ENCODE results near the gene KCTD15. TPM values are rescaled to one million over a fixed set of nuclear protein-coding genes. Genes with fewer than 3 reads are reported as not detected.

The KCTD15 gene
- total RNA-seq, 8 experiments from 2014 or later, result 15.2 to 39.0 (median 34.2) TPM

GRCh38 chr19:33823341-33823740, 26.7 kb downstream of the KCTD15 start:
- Histone ChIP-seq H3K4me1 (replicated peaks in 1 of 2) (peaks cover 7 to 24% of the 10 kb centered on the region in 2 donors), H3K27ac (no peak overlapping the region), H3K4me3 (no peak overlapping the region)
- no peak for ATAC-seq (replicated peaks in 6 of 8)
- in situ Hi-C loops (cut with MboI; ENCODE audit: low pct_unique_long_range_greater_than_20kb in 2 of 9, low sequenced_read_pairs in 9 of 9, unreplicated experiment in 9 of 9), result no loop called here

- in situ Hi-C loops (cut with MboI; ENCODE audit: low pct_unique_long_range_greater_than_20kb in 2 of 9, low sequenced_read_pairs in 9 of 9, unreplicated experiment in 9 of 9), result no loop called here
- Histone ChIP-seq H3K4me1 (replicated peaks in 1 of 2) (peaks cover 2% of the 10 kb centered on the region in 2 donors), H3K4me3 (no peak overlapping the region), H3K27ac (no peak overlapping the region)
- 40 to 89% methylated on average over 1 to 3 of the region's 6 CpGs; no CpG with 5 or more reads in 8 of the 10 experiments for WGBS, 10 experiments
- no peak for ATAC-seq (replicated peaks in 6 of 8)
Observed at GRCh38 chr19:33825556-33825955, 28.9 kb downstream of the KCTD15 start.

- H3K27ac ChIP-seq, result no peak overlapping the region
- H3K4me3 ChIP-seq, result no peak overlapping the region
- ATAC-seq (replicated peaks in 6 of 8), result no peak
- in situ Hi-C loops (cut with MboI; ENCODE audit: low pct_unique_long_range_greater_than_20kb in 2 of 9, low sequenced_read_pairs in 9 of 9, unreplicated experiment in 9 of 9), result no loop called here
- H3K4me1 ChIP-seq (replicated peaks in 1 of 2), result no peaks in the 10 kb centered on the region
- WGBS, 10 experiments, result 53 to 100% (median 73%) methylated on average over 1 to 4 of the region's 7 CpGs; no CpG with 5 or more reads in 4 of the 10 experiments
Observed at GRCh38 chr19:33826521-33826920, 29.9 kb downstream of the KCTD15 start.

GRCh38 chr19:33828266-33829075, 31.8 kb downstream of the KCTD15 start:
- Histone ChIP-seq H3K4me1 (replicated peaks in 1 of 2) (no peaks in the 10 kb centered on the region), H3K27ac (no peak overlapping the region), H3K4me3 (no peak overlapping the region)
- in situ Hi-C loops (cut with MboI; ENCODE audit: low pct_unique_long_range_greater_than_20kb in 2 of 9, low sequenced_read_pairs in 9 of 9, unreplicated experiment in 9 of 9), result no loop called here
- no peak for ATAC-seq (replicated peaks in 6 of 8)
- 20 to 100% (median 80%) methylated on average over 1 to 4 of the region's 13 CpGs; no CpG with 5 or more reads in 4 of the 10 experiments for WGBS, 10 experiments

GRCh38 chr19:33830264-33830663, 33.6 kb downstream of the KCTD15 start:
- H3K27ac ChIP-seq, result no peak overlapping the region
- H3K4me3 ChIP-seq, result no peak overlapping the region
- in situ Hi-C loops (cut with MboI; ENCODE audit: low pct_unique_long_range_greater_than_20kb in 2 of 9, low sequenced_read_pairs in 9 of 9, unreplicated experiment in 9 of 9), result no loop called here
- ATAC-seq (replicated peaks in 6 of 8), result no peak
- no peaks in the 10 kb centered on the region for H3K4me1 ChIP-seq (replicated peaks in 1 of 2)
- WGBS, 10 experiments, result 0 to 100% (median 87%) methylated on average over 1 to 3 of the region's 3 CpGs; no CpG with 5 or more reads in 2 of the 10 experiments

GRCh38 chr19:33831825-33832224, 35.2 kb downstream of the KCTD15 start:
- Histone ChIP-seq H3K27ac (no peak overlapping the region), H3K4me1 (replicated peaks in 1 of 2) (no peaks in the 10 kb centered on the region), H3K4me3 (no peak overlapping the region)
- 20 to 67% (median 60%) methylated on average over 1 of the region's 1 CpG; no CpG with 5 or more reads in 7 of the 10 experiments for WGBS, 10 experiments
- ATAC-seq (replicated peaks in 6 of 8), result peak in 1 of 8 experiments; percentile 50
- in situ Hi-C loops (cut with MboI; ENCODE audit: low pct_unique_long_range_greater_than_20kb in 2 of 9, low sequenced_read_pairs in 9 of 9, unreplicated experiment in 9 of 9), result no loop called here

GRCh38 chr19:33832633-33833032, 36.0 kb downstream of the KCTD15 start:
- Histone ChIP-seq H3K4me1 (replicated peaks in 1 of 2) (no peaks in the 10 kb centered on the region), H3K27ac (no peak overlapping the region), H3K4me3 (no peak overlapping the region)
- no peak for ATAC-seq (replicated peaks in 6 of 8)
- in situ Hi-C loops (cut with MboI; ENCODE audit: low pct_unique_long_range_greater_than_20kb in 2 of 9, low sequenced_read_pairs in 9 of 9, unreplicated experiment in 9 of 9), result no loop called here
- 0 to 100% (median 61%) methylated on average over 1 to 7 of the region's 7 CpGs; no CpG with 5 or more reads in 3 of the 10 experiments for WGBS, 10 experiments

- no peak overlapping the region for H3K27ac ChIP-seq
- H3K4me1 ChIP-seq (replicated peaks in 1 of 2), result no peaks in the 10 kb centered on the region
- H3K4me3 ChIP-seq, result no peak overlapping the region
- in situ Hi-C loops (cut with MboI; ENCODE audit: low pct_unique_long_range_greater_than_20kb in 2 of 9, low sequenced_read_pairs in 9 of 9, unreplicated experiment in 9 of 9), result no loop called here
- WGBS, 10 experiments, result 80 to 90% (median 82%) methylated on average over 1 to 2 of the region's 4 CpGs; no CpG with 5 or more reads in 7 of the 10 experiments
- ATAC-seq (replicated peaks in 6 of 8), result no peak
Observed at GRCh38 chr19:33840382-33840781, 43.7 kb downstream of the KCTD15 start.

- no peak for ATAC-seq (replicated peaks in 6 of 8)
- Histone ChIP-seq H3K27ac (no peak overlapping the region), H3K4me3 (no peak overlapping the region), H3K4me1 (replicated peaks in 1 of 2) (no peaks in the 10 kb centered on the region)
- in situ Hi-C loops (cut with MboI; ENCODE audit: low pct_unique_long_range_greater_than_20kb in 2 of 9, low sequenced_read_pairs in 9 of 9, unreplicated experiment in 9 of 9), result no loop called here
- WGBS, 10 experiments, result 0 to 77% (median 45%) methylated on average over 1 to 4 of the region's 4 CpGs; no CpG with 5 or more reads in 6 of the 10 experiments
Observed at GRCh38 chr19:33840783-33841182, 44.1 kb downstream of the KCTD15 start.

- Histone ChIP-seq H3K4me3 (no peak overlapping the region), H3K4me1 (replicated peaks in 1 of 2) (no peaks in the 10 kb centered on the region), H3K27ac (no peak overlapping the region)
- no peak for ATAC-seq (replicated peaks in 6 of 8)
- WGBS, 10 experiments, result 57 to 80% (median 78%) methylated on average over 1 to 4 of the region's 5 CpGs; no CpG with 5 or more reads in 5 of the 10 experiments
- in situ Hi-C loops (cut with MboI; ENCODE audit: low pct_unique_long_range_greater_than_20kb in 2 of 9, low sequenced_read_pairs in 9 of 9, unreplicated experiment in 9 of 9), result no loop called here
Observed at GRCh38 chr19:33841685-33842084, 45.0 kb downstream of the KCTD15 start.

GRCh38 chr19:33844478-33844877, 47.8 kb downstream of the KCTD15 start:
- peak in 3 of 8 experiments; percentile 40 to 75 (median 64) for ATAC-seq (replicated peaks in 6 of 8)
- Histone ChIP-seq H3K4me1 (replicated peaks in 1 of 2) (no peaks in the 10 kb centered on the region), H3K27ac (no peak overlapping the region), H3K4me3 (no peak overlapping the region)
- in situ Hi-C loops (cut with MboI; ENCODE audit: low pct_unique_long_range_greater_than_20kb in 2 of 9, low sequenced_read_pairs in 9 of 9, unreplicated experiment in 9 of 9), result no loop called here
- 0 to 75% (median 49%) methylated on average over 1 to 3 of the region's 3 CpGs; no CpG with 5 or more reads in 1 of the 10 experiments for WGBS, 10 experiments

GRCh38 chr19:33845498-33845897, 48.8 kb downstream of the KCTD15 start:
- no peak overlapping the region for H3K27ac ChIP-seq
- 0 to 94% (median 72%) methylated on average over 1 to 2 of the region's 2 CpGs for WGBS, 10 experiments
- H3K4me1 ChIP-seq (replicated peaks in 1 of 2), result no peaks in the 10 kb centered on the region
- H3K4me3 ChIP-seq, result no peak overlapping the region
- no peak for ATAC-seq (replicated peaks in 6 of 8)
- in situ Hi-C loops (cut with MboI; ENCODE audit: low pct_unique_long_range_greater_than_20kb in 2 of 9, low sequenced_read_pairs in 9 of 9, unreplicated experiment in 9 of 9), result no loop called here

GRCh38 chr19:33849551-33850147, 53.0 kb downstream of the KCTD15 start:
- 10 to 100% (median 33%) methylated on average over 2 to 3 of the region's 5 CpGs; no CpG with 5 or more reads in 7 of the 10 experiments for WGBS, 10 experiments
- Histone ChIP-seq H3K4me3 (no peak overlapping the region), H3K27ac (no peak overlapping the region), H3K4me1 (replicated peaks in 1 of 2) (no peaks in the 10 kb centered on the region)
- in situ Hi-C loops (cut with MboI; ENCODE audit: low pct_unique_long_range_greater_than_20kb in 2 of 9, low sequenced_read_pairs in 9 of 9, unreplicated experiment in 9 of 9), result no loop called here
- ATAC-seq (replicated peaks in 6 of 8), result no peak

Measured in motor neuron (in vitro differentiated cells).